Superior temporal gyrus (tissue), 1 donor: ENCODE results near the gene PEAK1.
"Not testable (repeated sequence)": the region's sequence is repeated elsewhere in the genome, so short reads cannot be mapped to it uniquely, and the experiment has no call there.

Experiments used
- DNase-seq: peaks from one replicate; pipeline ENCODE4 v3.0.0-alpha.2; 2016; ENCODE audit errors: extremely low spot score

Gene PEAK1

GRCh38 chr15:77239882-77240608, 179.9 kb downstream of the PEAK1 start:
- no peak for DNase-seq

- DNase-seq = no peak
These were observed 184.3 kb downstream of the PEAK1 start for GRCh38 chr15:77235566-77235965.

GRCh38 chr15:77228828-77229227, 191.1 kb downstream of the PEAK1 start:
- no peak for DNase-seq

GRCh38 chr15:77226652-77227051, 193.3 kb downstream of the PEAK1 start:
- DNase-seq = no peak

GRCh38 chr15:77225646-77226045, 194.3 kb downstream of the PEAK1 start:
- DNase-seq = no peak

- no peak for DNase-seq
These were observed 194.8 kb downstream of the PEAK1 start for GRCh38 chr15:77225088-77225487.

- DNase-seq = no peak
These were observed 195.6 kb downstream of the PEAK1 start for GRCh38 chr15:77224352-77224751.

- DNase-seq = no peak
These were observed 198.2 kb downstream of the PEAK1 start for GRCh38 chr15:77221708-77222107.

GRCh38 chr15:77221174-77221573, 198.7 kb downstream of the PEAK1 start:
- no peak for DNase-seq

- no peak for DNase-seq
These were observed 200.1 kb downstream of the PEAK1 start for GRCh38 chr15:77219841-77220240.

- DNase-seq = no peak
These were observed 210.7 kb downstream of the PEAK1 start for GRCh38 chr15:77209221-77209620.

GRCh38 chr15:77208241-77208640, 211.7 kb downstream of the PEAK1 start:
- DNase-seq = no peak

- DNase-seq = no peak
These were observed 218.2 kb downstream of the PEAK1 start for GRCh38 chr15:77201665-77202064.

GRCh38 chr15:77196381-77196780, 223.5 kb downstream of the PEAK1 start:
- DNase-seq = no peak

- DNase-seq = no peak
These were observed 224.3 kb downstream of the PEAK1 start for GRCh38 chr15:77195586-77195985.

- no peak for DNase-seq
These were observed 227.5 kb downstream of the PEAK1 start for GRCh38 chr15:77192451-77192850.

GRCh38 chr15:77191230-77191834, 228.6 kb downstream of the PEAK1 start:
- DNase-seq = no peak

GRCh38 chr15:77187751-77188464, 232.0 kb downstream of the PEAK1 start:
- DNase-seq = peak; percentile 53

- DNase-seq = peak; percentile 66
These were observed 233.3 kb downstream of the PEAK1 start for GRCh38 chr15:77186594-77187011.

GRCh38 chr15:77185242-77185785, 234.6 kb downstream of the PEAK1 start:
- no peak for DNase-seq

GRCh38 chr15:77184352-77184751, 235.6 kb downstream of the PEAK1 start:
- DNase-seq = not testable (repeated sequence)

GRCh38 chr15:77183066-77183465, 236.8 kb downstream of the PEAK1 start:
- DNase-seq = no peak
